Fibroblast of skin of back (primary cell): ENCODE data around the gene SAYSD1.
A peak's percentile ranks its signal among the peaks of the same experiment; 100 is the strongest.

Experiments used
- DNase-seq: peaks from one replicate; pipeline ENCODE4 v3.0.0-alpha.2; 2013

SAYSD1 gene

GRCh38 chr6:39108041-39108839, 6.7 kb downstream of the SAYSD1 start:
- no peak for DNase-seq

GRCh38 chr6:39107641-39108040, 7.3 kb downstream of the SAYSD1 start:
- no peak for DNase-seq

- DNase-seq, result no peak
Measured at GRCh38 chr6:39107034-39107433, 8.0 kb downstream of the SAYSD1 start.

- no peak for DNase-seq
Measured at GRCh38 chr6:39104528-39104927, 10.5 kb downstream of the SAYSD1 start.

GRCh38 chr6:39102821-39103136, 12.2 kb downstream of the SAYSD1 start:
- no peak for DNase-seq

- DNase-seq, result peak; percentile 24
Measured at GRCh38 chr6:39102071-39102820, 12.7 kb downstream of the SAYSD1 start.

- no peak for DNase-seq
Measured at GRCh38 chr6:39100358-39100757, 14.6 kb downstream of the SAYSD1 start.

- no peak for DNase-seq
Measured at GRCh38 chr6:39095578-39095977, 19.4 kb downstream of the SAYSD1 start.

- DNase-seq, result no peak
Measured at GRCh38 chr6:39093149-39093708, 21.8 kb downstream of the SAYSD1 start.

- DNase-seq, result no peak
Measured at GRCh38 chr6:39092124-39092523, 22.9 kb downstream of the SAYSD1 start.

GRCh38 chr6:39091220-39091619, 23.8 kb downstream of the SAYSD1 start:
- no peak for DNase-seq

GRCh38 chr6:39090036-39090435, 24.9 kb downstream of the SAYSD1 start:
- DNase-seq, result no peak

- peak; percentile 32 for DNase-seq
Measured at GRCh38 chr6:39088331-39088730, 26.7 kb downstream of the SAYSD1 start.

- DNase-seq, result no peak
Measured at GRCh38 chr6:39087197-39087596, 27.8 kb downstream of the SAYSD1 start.

- DNase-seq, result no peak
Measured at GRCh38 chr6:39086711-39087110, 28.3 kb downstream of the SAYSD1 start.

GRCh38 chr6:39086294-39086693, 28.7 kb downstream of the SAYSD1 start:
- DNase-seq, result no peak

- no peak for DNase-seq
Measured at GRCh38 chr6:39085129-39085797, 29.7 kb downstream of the SAYSD1 start.

GRCh38 chr6:39084506-39084905, 30.5 kb downstream of the SAYSD1 start:
- DNase-seq, result no peak

GRCh38 chr6:39083231-39083634, 31.8 kb downstream of the SAYSD1 start:
- DNase-seq, result no peak

GRCh38 chr6:39082310-39082709, 32.7 kb downstream of the SAYSD1 start:
- DNase-seq, result no peak

- no peak for DNase-seq
Measured at GRCh38 chr6:39080246-39080875, 34.6 kb downstream of the SAYSD1 start.

GRCh38 chr6:39079197-39080125, 35.5 kb downstream of the SAYSD1 start:
- no peak for DNase-seq
